Mammary epithelial cell (primary cell): Measurements from ENCODE around the gene ZBTB20.

Experiments
- CTCF ChIP-seq, 2 donors: IDR thresholded peaks in 1 of 2; conservative IDR thresholded peaks in 1 of 2; 2 replicates each; pipeline ENCODE4 v1.5.1; 2011 to 2012; ENCODE audit warnings: inconsistent platforms in 2 of 2, low read length in 2 of 2, mild to moderate bottlenecking in 2 of 2, control low read depth in 1 of 2, low read depth in 1 of 2; ENCODE audit not compliant: insufficient read depth in 1 of 2; ENCODE audit errors: extremely low read depth in 1 of 2
- EZH2 ChIP-seq: IDR thresholded peaks from 2 replicates; pipeline ENCODE4 v1.6.1; 2012; ENCODE audit warnings: low read length, inconsistent platforms, borderline replicate concordance

GRCh38 chr3:114377426-114377825 lies 769.7 kb downstream of the ZBTB20 start:
- TF ChIP-seq CTCF (conservative IDR thresholded peaks at IDR 0.05 in 1 of 2, IDR thresholded peaks at IDR 0.05 in 1 of 2; ENCODE audit: extremely low read depth in 1 of 2, insufficient read depth in 1 of 2, low read depth in 1 of 2, low read length in 2 of 2) (no peak), EZH2 (no peak)
